Measurements from ENCODE around the gene CCBE1. TPM values are rescaled to one million over a fixed set of nuclear protein-coding genes. Genes with fewer than 3 reads are reported as not detected.

CCBE1 gene
- total RNA-seq, 1 donor from 2014 or later, result 1.2 TPM

- H3K4me1 Mint-ChIP-seq (ENCODE audit: unreplicated experiment), result peaks cover 5% of the 10 kb centered on the region
- no peak for TF ChIP-seq CTCF (IDR thresholded peaks at IDR 0.05; ENCODE audit: unreplicated experiment)
- H3K9me3 Mint-ChIP-seq (ENCODE audit: unreplicated experiment), result no peaks in the 10 kb centered on the region
- H3K27me3 Mint-ChIP-seq (ENCODE audit: unreplicated experiment), result peaks cover 4% of the 10 kb centered on the region
- H3K36me3 Mint-ChIP-seq (ENCODE audit: low read depth, unreplicated experiment), result no peaks in the 10 kb centered on the region
- H3K27ac Mint-ChIP-seq (ENCODE audit: unreplicated experiment), result no peak overlapping the region
- DNase-seq (ENCODE audit: low spot score), result no peak
- no peak overlapping the region for H3K4me3 Mint-ChIP-seq (ENCODE audit: unreplicated experiment)
These were observed 4.0 kb upstream of the CCBE1 start for GRCh38 chr18:59701272-59701671.

DNA sequence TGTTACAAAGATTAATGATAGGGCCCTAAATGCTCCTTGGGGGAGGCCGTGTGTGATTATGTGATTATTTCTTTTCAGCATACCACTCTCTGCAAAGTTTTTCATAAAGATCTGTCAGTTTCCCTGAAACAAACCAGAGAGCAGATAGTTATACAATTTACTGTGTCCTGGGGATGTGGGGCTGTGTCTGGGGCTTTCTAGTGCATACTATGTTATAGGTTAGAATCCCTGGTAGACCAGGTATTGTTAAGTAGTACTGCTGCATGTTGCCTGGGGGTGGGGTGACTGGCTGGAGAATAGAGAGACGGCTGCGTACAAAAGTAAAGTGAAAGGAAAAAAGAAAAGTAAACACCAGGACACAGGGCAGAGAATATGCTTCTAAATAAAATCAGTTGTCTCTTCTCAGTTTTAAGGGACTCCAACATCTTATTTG, 3.3 kb upstream of the CCBE1 start:
- no peak for DNase-seq (ENCODE audit: low spot score)
- Mint-ChIP-seq H3K4me1 (ENCODE audit: unreplicated experiment) (peaks cover 9% of the 10 kb centered on the region), H3K27me3 (ENCODE audit: unreplicated experiment) (peaks cover 9% of the 10 kb centered on the region), H3K4me3 (ENCODE audit: unreplicated experiment) (no peak overlapping the region), H3K9me3 (ENCODE audit: unreplicated experiment) (no peaks in the 10 kb centered on the region), H3K27ac (ENCODE audit: unreplicated experiment) (no peak overlapping the region), H3K36me3 (ENCODE audit: low read depth, unreplicated experiment) (no peaks in the 10 kb centered on the region)
- no peak for TF ChIP-seq CTCF (IDR thresholded peaks at IDR 0.05; ENCODE audit: unreplicated experiment)

DNA sequence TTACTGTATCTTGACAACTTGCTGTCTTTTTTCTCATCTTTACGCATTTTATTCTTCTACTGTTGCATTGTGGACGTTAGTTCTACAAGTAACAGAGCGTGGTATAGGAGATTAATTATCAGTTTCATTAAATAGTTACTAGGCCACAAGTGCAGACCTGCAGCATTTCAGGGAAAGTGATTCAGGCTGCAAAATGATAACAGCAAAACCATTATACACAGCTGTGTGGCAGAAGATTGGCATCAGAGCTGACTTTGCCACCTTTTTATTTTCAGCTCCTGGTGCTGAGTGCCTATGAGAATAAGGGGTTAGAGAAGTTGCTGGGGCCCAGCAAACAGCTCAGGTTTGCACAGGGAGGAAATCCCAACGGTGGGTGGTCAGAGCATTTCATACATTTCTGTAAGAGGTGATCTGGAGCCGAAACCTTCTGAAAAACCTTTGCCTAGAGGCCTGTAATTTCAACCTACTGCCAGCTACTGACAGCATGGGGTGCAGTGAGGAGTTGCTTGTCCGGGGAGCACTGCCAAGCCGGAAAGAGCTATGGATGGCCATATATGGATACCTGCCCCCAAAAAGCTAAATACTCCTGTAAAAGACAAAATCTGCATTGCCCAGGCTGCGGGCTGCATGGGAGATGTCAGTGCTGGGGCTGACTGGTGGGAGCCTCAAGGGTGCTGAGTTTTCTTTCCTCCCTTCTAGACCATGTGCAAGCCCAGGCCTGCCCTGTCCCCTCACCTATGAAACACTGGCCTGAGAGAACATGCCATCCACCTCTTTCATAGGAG, 2.7 kb upstream of the CCBE1 start:
- H3K36me3 Mint-ChIP-seq (ENCODE audit: low read depth, unreplicated experiment), result no peaks in the 10 kb centered on the region
- no peak overlapping the region for H3K4me3 Mint-ChIP-seq (ENCODE audit: unreplicated experiment)
- no peak for TF ChIP-seq CTCF (IDR thresholded peaks at IDR 0.05; ENCODE audit: unreplicated experiment)
- no peak overlapping the region for H3K27ac Mint-ChIP-seq (ENCODE audit: unreplicated experiment)
- H3K27me3 Mint-ChIP-seq (ENCODE audit: unreplicated experiment), result peaks cover 9% of the 10 kb centered on the region
- no peak for DNase-seq (ENCODE audit: low spot score)
- no peaks in the 10 kb centered on the region for H3K9me3 Mint-ChIP-seq (ENCODE audit: unreplicated experiment)
- H3K4me1 Mint-ChIP-seq (ENCODE audit: unreplicated experiment), result peaks cover 9% of the 10 kb centered on the region

- H3K4me3 Mint-ChIP-seq (ENCODE audit: unreplicated experiment), result no peak overlapping the region
These were observed 1.8 kb upstream of the CCBE1 start for GRCh38 chr18:59699061-59699460.

More at GRCh38 chr18:59699061-59699460, 1.8 kb upstream of the CCBE1 start:
- Mint-ChIP-seq H3K27me3 (ENCODE audit: unreplicated experiment) (peaks cover 9% of the 10 kb centered on the region), H3K36me3 (ENCODE audit: low read depth, unreplicated experiment) (no peaks in the 10 kb centered on the region), H3K27ac (ENCODE audit: unreplicated experiment) (no peak overlapping the region), H3K9me3 (ENCODE audit: unreplicated experiment) (no peaks in the 10 kb centered on the region), H3K4me1 (ENCODE audit: unreplicated experiment) (peaks cover 9% of the 10 kb centered on the region)
- TF ChIP-seq CTCF (IDR thresholded peaks at IDR 0.05; ENCODE audit: unreplicated experiment), result no peak
- DNase-seq (ENCODE audit: low spot score), result no peak
